CD4-positive, alpha-beta T cell (primary cell): ENCODE measurements around the gene FGF14. TPM values are rescaled to one million over a fixed set of nuclear protein-coding genes. Genes with fewer than 3 reads are reported as not detected.

Experiments
- ATAC-seq: fragments of 200-7000 bp; cut with Tn5 transposase; one replicate; pipeline ENCODE4 v1.10.0; 2022; ENCODE audit warnings: mild to moderate bottlenecking; ENCODE audit not compliant: poor library complexity
- CTCF ChIA-PET: fragments of 350-600 bp; sonication (Branson Sonifier 250); formaldehyde crosslinking; loops from one replicate; lab custom pipeline; 2021; ENCODE audit warnings: antibody characterized with exemption, inconsistent platforms; lab: Charles Lee
- POLR2A ChIA-PET: fragments of 350-600 bp; sonication (Branson Sonifier 250); formaldehyde crosslinking; loops from one replicate; lab custom pipeline; 2021; ENCODE audit warnings: antibody characterized with exemption, inconsistent platforms; lab: Charles Lee
- DNase-seq, 14 experiments: peaks; one replicate each; pipeline ENCODE4 v3.0.0-alpha.2; 2013 to 2020; ENCODE audit warnings: mixed read lengths in 2 of 14
- H3K27ac ChIP-seq, 2 donors: one replicate each; pipeline versions ENCODE4 v1.5.1 to v1.7.0; 2013; ENCODE audit warnings: low read length in 2 of 2, low read depth in 1 of 2, mild to moderate bottlenecking in 1 of 2
- H3K27me3 ChIP-seq, 2 experiments: 1 replicate in 1 of 2; 2 replicates in 1 of 2; pipeline versions ENCODE4 v1.6.1 to v1.7.0; 2013; ENCODE audit warnings: low read length in 2 of 2, control low read depth in 1 of 2, mild to moderate bottlenecking in 1 of 2, moderate library complexity in 1 of 2; ENCODE audit not compliant: insufficient read depth in 2 of 2, control insufficient read depth in 1 of 2
- H3K36me3 ChIP-seq: one replicate; pipeline ENCODE4 v1.6.1; 2013; ENCODE audit warnings: low read length, control low read depth; ENCODE audit not compliant: insufficient read depth
- H3K4me1 ChIP-seq: one replicate; pipeline ENCODE4 v1.6.1; 2013; ENCODE audit warnings: low read length, control low read depth; ENCODE audit not compliant: insufficient read depth
- H3K4me3 ChIP-seq: one replicate; pipeline ENCODE4 v1.5.1; 2013; ENCODE audit warnings: mild to moderate bottlenecking, low read length, moderate library complexity
- H3K9me3 ChIP-seq, 2 experiments: 1 replicate in 1 of 2; 2 replicates in 1 of 2; pipeline versions ENCODE4 v1.6.1 to v1.7.0; 2013; ENCODE audit warnings: low read length in 2 of 2, mild to moderate bottlenecking in 2 of 2, control low read depth in 1 of 2, moderate library complexity in 1 of 2; ENCODE audit not compliant: control insufficient read depth in 1 of 2, insufficient read depth in 1 of 2
- H3K27ac Mint-ChIP-seq: one replicate; pipeline ENCODE4 v1.8.0; 2020; ENCODE audit warnings: mixed read lengths
- H3K27me3 Mint-ChIP-seq: one replicate; pipeline ENCODE4 v1.8.0; 2021; ENCODE audit warnings: mixed read lengths
- H3K36me3 Mint-ChIP-seq: one replicate; pipeline ENCODE4 v1.8.0; 2021; ENCODE audit warnings: low read depth, mixed read lengths
- H3K4me1 Mint-ChIP-seq: one replicate; pipeline ENCODE4 v1.8.0; 2021; ENCODE audit warnings: low read depth, mixed read lengths
- H3K4me3 Mint-ChIP-seq: one replicate; pipeline ENCODE4 v1.8.0; 2020; ENCODE audit warnings: mild to moderate bottlenecking, mixed read lengths
- H3K9me3 Mint-ChIP-seq: one replicate; pipeline ENCODE4 v1.8.0; 2020; ENCODE audit warnings: mixed read lengths
- intact Hi-C, 2 experiments: fragments of 100-400 bp; cut with DNase I in 1 of 2; cut with micrococcal nuclease in 1 of 2; formaldehyde crosslinking; loops; one replicate each; pipeline versions ENCODE4 v1.15.1 to v1.9.0; 2023 to 2025; cut with DNase I, micrococcal nuclease
- total RNA-seq, 174 experiments: library from RNA in 2 of 174; stranded (reverse) in 2 of 174; gene quantifications; one replicate each; pipeline ENCODE4 v1.2.3 and lab custom pipeline; 2021 to 2026
- TF ChIP-seq, protein P1 (sequence below): fragments of 200-600 bp; IDR thresholded peaks from one replicate; pipeline ENCODE4 v1.8.0; 2022; ENCODE audit warnings: antibody characterized with exemption, mild to moderate bottlenecking

The FGF14 gene
- total RNA-seq, 2 experiments from 2014 or later, result not detected

DNA sequence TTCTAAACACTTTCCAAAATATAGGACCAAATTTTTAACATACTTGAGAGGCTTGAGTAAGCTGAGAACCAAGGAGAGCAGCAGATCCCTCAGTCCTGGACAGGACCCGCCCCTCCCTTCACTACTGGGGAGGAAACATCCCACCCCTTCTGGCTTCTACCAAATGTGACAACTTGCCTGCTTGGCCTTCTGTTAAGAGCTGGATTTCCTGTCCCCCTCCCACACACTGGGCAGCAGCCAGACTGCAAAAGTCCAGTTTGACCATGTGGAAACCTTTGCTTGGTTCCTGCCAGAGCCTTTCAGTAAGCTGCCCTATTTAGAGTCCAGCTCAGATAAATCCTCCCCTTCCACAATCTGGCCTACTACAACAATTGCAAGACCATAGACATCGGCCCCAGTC is 84.3 kb downstream of the FGF14 start:
- no peaks in the 10 kb centered on the region for H3K9me3 Mint-ChIP-seq
- TF ChIP-seq, protein P1, sequence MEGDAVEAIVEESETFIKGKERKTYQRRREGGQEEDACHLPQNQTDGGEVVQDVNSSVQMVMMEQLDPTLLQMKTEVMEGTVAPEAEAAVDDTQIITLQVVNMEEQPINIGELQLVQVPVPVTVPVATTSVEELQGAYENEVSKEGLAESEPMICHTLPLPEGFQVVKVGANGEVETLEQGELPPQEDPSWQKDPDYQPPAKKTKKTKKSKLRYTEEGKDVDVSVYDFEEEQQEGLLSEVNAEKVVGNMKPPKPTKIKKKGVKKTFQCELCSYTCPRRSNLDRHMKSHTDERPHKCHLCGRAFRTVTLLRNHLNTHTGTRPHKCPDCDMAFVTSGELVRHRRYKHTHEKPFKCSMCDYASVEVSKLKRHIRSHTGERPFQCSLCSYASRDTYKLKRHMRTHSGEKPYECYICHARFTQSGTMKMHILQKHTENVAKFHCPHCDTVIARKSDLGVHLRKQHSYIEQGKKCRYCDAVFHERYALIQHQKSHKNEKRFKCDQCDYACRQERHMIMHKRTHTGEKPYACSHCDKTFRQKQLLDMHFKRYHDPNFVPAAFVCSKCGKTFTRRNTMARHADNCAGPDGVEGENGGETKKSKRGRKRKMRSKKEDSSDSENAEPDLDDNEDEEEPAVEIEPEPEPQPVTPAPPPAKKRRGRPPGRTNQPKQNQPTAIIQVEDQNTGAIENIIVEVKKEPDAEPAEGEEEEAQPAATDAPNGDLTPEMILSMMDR, result no peak
- H3K4me3 Mint-ChIP-seq, result no peak overlapping the region
- ATAC-seq (no peak), DNase-seq (no peak)
- no peak overlapping the region for H3K4me3 ChIP-seq
- H3K36me3 ChIP-seq, result no peaks in the 10 kb centered on the region
- no peak overlapping the region for H3K27ac ChIP-seq
- intact Hi-C loops, result no loop called here
- CTCF ChIA-PET, result no interaction called here
- no peaks in the 10 kb centered on the region for H3K27me3 ChIP-seq
- POLR2A ChIA-PET, result no interaction called here
- no peaks in the 10 kb centered on the region for H3K9me3 ChIP-seq
- no peaks in the 10 kb centered on the region for H3K36me3 Mint-ChIP-seq
- no peaks in the 10 kb centered on the region for H3K4me1 ChIP-seq
- H3K4me1 Mint-ChIP-seq, result no peaks in the 10 kb centered on the region
- H3K27ac Mint-ChIP-seq, result no peak overlapping the region
- peaks cover 13% of the 10 kb centered on the region for H3K27me3 Mint-ChIP-seq

DNA sequence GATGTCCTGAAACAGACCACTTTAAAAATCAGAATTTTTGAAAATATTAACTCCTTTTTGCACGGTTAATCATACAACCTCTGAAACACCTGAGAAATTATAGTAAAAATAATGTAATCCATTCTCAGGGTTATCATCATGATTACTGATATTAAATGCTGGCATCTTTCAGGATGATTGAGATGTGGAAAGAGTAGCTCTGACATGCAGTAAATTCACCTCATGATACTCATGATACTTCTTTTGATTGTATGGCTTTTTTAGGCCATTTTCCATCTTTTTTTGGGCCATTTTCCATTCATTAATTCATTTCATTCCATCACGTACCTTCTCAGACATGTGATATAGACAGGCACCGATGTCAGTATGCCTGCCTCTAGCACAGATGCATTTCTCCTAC is 85.1 kb downstream of the FGF14 start:
- CTCF ChIA-PET, result no interaction called here
- H3K27ac Mint-ChIP-seq, result no peak overlapping the region
- TF ChIP-seq, protein P1, result no peak
- DNase-seq, result no peak
- no peaks in the 10 kb centered on the region for H3K9me3 Mint-ChIP-seq
- intact Hi-C loops, result no loop called here
- H3K27ac ChIP-seq, result no peak overlapping the region
- no peaks in the 10 kb centered on the region for H3K4me1 Mint-ChIP-seq
- H3K4me3 ChIP-seq, result no peak overlapping the region
- H3K27me3 ChIP-seq, result no peaks in the 10 kb centered on the region
- H3K36me3 ChIP-seq, result no peaks in the 10 kb centered on the region
- ATAC-seq, result no peak
- H3K36me3 Mint-ChIP-seq, result no peaks in the 10 kb centered on the region
- H3K4me3 Mint-ChIP-seq, result no peak overlapping the region
- peaks cover 14% of the 10 kb centered on the region for H3K27me3 Mint-ChIP-seq
- POLR2A ChIA-PET, result no interaction called here
- no peaks in the 10 kb centered on the region for H3K4me1 ChIP-seq
- H3K9me3 ChIP-seq, result no peaks in the 10 kb centered on the region

DNA sequence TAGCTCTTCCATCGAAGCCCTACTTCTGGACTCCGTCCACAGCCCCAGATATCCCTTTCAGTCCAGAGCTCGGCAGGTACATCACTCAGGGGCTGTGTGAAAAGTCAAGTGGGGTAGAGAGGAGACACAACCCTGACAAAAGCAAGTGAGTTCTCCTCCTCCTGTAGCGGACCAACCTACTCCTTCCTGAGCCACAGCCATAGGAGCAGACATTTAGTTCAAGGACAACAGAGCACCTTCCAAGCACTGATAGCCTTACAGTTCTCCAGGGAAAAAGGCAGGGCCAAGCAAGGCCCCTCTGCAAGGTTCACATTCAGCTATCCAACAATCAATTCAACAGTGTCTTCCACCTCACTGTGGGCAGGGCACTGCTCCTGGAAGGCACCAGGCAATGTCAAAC is 89.0 kb downstream of the FGF14 start:
- no peaks in the 10 kb centered on the region for H3K36me3 ChIP-seq
- no peaks in the 10 kb centered on the region for H3K9me3 ChIP-seq
- H3K4me1 ChIP-seq, result no peaks in the 10 kb centered on the region
- Mint-ChIP-seq H3K4me1 (no peaks in the 10 kb centered on the region), H3K4me3 (no peak overlapping the region), H3K36me3 (no peaks in the 10 kb centered on the region), H3K27ac (no peak overlapping the region), H3K27me3 (peaks cover 14% of the 10 kb centered on the region), H3K9me3 (no peaks in the 10 kb centered on the region)
- no peak overlapping the region for H3K4me3 ChIP-seq
- POLR2A ChIA-PET, result no interaction called here
- no peak overlapping the region for H3K27ac ChIP-seq
- TF ChIP-seq, protein P1, result no peak
- CTCF ChIA-PET, result no interaction called here
- ATAC-seq, result no peak
- H3K27me3 ChIP-seq, result no peaks in the 10 kb centered on the region
- intact Hi-C loops, result no loop called here
- no peak for DNase-seq
